HEK293 (cell line): ENCODE measurements around the gene CLPX.

Source experiments
- BCL6B ChIP-seq: fragments of 450-650 bp; formaldehyde crosslinking; IDR thresholded peaks from 2 replicates; pipeline ENCODE4 v1.5.1; 2017; ENCODE audit warnings: missing biosample characterization, missing genetic modification characterization
- HOXA7 ChIP-seq: sonication (generic); formaldehyde crosslinking; IDR thresholded peaks from 2 replicates; pipeline ENCODE4 v1.8.1; 2022; ENCODE audit warnings: missing genetic modification reagents, borderline replicate concordance
- HOXD13 ChIP-seq: sonication (generic); formaldehyde crosslinking; IDR thresholded peaks from 2 replicates; pipeline ENCODE4 v1.8.0; 2022; ENCODE audit warnings: missing genetic modification reagents, borderline replicate concordance
- KLF1 ChIP-seq: fragments of 450-650 bp; formaldehyde crosslinking; IDR thresholded peaks from 2 replicates; pipeline ENCODE4 v1.5.1; 2016; ENCODE audit warnings: missing biosample characterization, missing genetic modification characterization
- PBX3 ChIP-seq: sonication (generic); formaldehyde crosslinking; IDR thresholded peaks from 2 replicates; pipeline ENCODE4 v1.8.1; 2022; ENCODE audit warnings: mild to moderate bottlenecking, moderate library complexity, missing genetic modification reagents
- ZBTB21 ChIP-seq: fragments of 450-650 bp; formaldehyde crosslinking; IDR thresholded peaks from 2 replicates; pipeline ENCODE4 v1.5.1; 2017; ENCODE audit warnings: missing biosample characterization, missing genetic modification characterization
- ZBTB7A ChIP-seq: fragments of 450-650 bp; formaldehyde crosslinking; IDR thresholded peaks from 2 replicates; pipeline ENCODE4 v1.5.1; 2016; ENCODE audit warnings: low read depth, missing biosample characterization, missing genetic modification characterization
- ZBTB8A ChIP-seq: fragments of 450-650 bp; formaldehyde crosslinking; IDR thresholded peaks from 2 replicates; pipeline ENCODE4 v1.5.1; 2016; ENCODE audit warnings: missing biosample characterization, missing genetic modification characterization
- ZNF157 ChIP-seq: fragments of 450-650 bp; formaldehyde crosslinking; IDR thresholded peaks from 2 replicates; pipeline ENCODE4 v1.5.1; 2016; ENCODE audit warnings: missing biosample characterization, missing genetic modification characterization
- ZNF175 ChIP-seq: fragments of 450-650 bp; formaldehyde crosslinking; IDR thresholded peaks from 2 replicates; pipeline ENCODE4 v1.5.1; 2016; ENCODE audit warnings: missing biosample characterization, missing genetic modification characterization
- ZNF239 ChIP-seq: fragments of 450-650 bp; formaldehyde crosslinking; IDR thresholded peaks from 2 replicates; pipeline ENCODE4 v1.5.1; 2016; ENCODE audit warnings: missing biosample characterization, missing genetic modification characterization
- ZNF248 ChIP-seq: fragments of 450-650 bp; formaldehyde crosslinking; IDR thresholded peaks from 2 replicates; pipeline ENCODE4 v1.5.1; 2017; ENCODE audit warnings: missing biosample characterization, missing genetic modification characterization
- ZNF341 ChIP-seq: fragments of 450-650 bp; formaldehyde crosslinking; IDR thresholded peaks from 2 replicates; pipeline ENCODE4; 2016; ENCODE audit warnings: low read depth, missing biosample characterization, missing genetic modification characterization
- ZNF350 ChIP-seq: fragments of 450-650 bp; formaldehyde crosslinking; IDR thresholded peaks from 2 replicates; pipeline ENCODE4 v1.5.0; 2017; ENCODE audit warnings: missing biosample characterization, mild to moderate bottlenecking, missing genetic modification characterization
- ZNF366 ChIP-seq: fragments of 450-650 bp; formaldehyde crosslinking; conservative IDR thresholded peaks from 2 replicates; pipeline ENCODE4 v1.5.1; 2016; ENCODE audit warnings: missing biosample characterization, missing genetic modification characterization
- ZNF391 ChIP-seq: fragments of 450-650 bp; formaldehyde crosslinking; IDR thresholded peaks from 2 replicates; pipeline ENCODE4 v1.5.1; 2016; ENCODE audit warnings: low read depth, missing biosample characterization, missing genetic modification characterization, borderline replicate concordance
- ZNF510 ChIP-seq: fragments of 450-650 bp; formaldehyde crosslinking; IDR thresholded peaks from 2 replicates; pipeline ENCODE4 v1.5.1; 2018; ENCODE audit warnings: mild to moderate bottlenecking, missing genetic modification characterization, missing biosample characterization; ENCODE audit not compliant: insufficient replicate concordance
- ZNF624 ChIP-seq: fragments of 450-650 bp; formaldehyde crosslinking; IDR thresholded peaks from 2 replicates; pipeline ENCODE4 v1.5.1; 2017; ENCODE audit warnings: missing biosample characterization, missing genetic modification characterization
- ZNF664 ChIP-seq: fragments of 450-650 bp; formaldehyde crosslinking; IDR thresholded peaks from 2 replicates; pipeline ENCODE4 v1.5.1; 2016; ENCODE audit warnings: missing biosample characterization, missing genetic modification characterization
- ZNF670 ChIP-seq: fragments of 450-650 bp; formaldehyde crosslinking; IDR thresholded peaks from 2 replicates; pipeline ENCODE4 v1.5.1; 2016; ENCODE audit warnings: missing biosample characterization, missing genetic modification characterization, low read depth
- ZNF776 ChIP-seq: fragments of 450-650 bp; formaldehyde crosslinking; IDR thresholded peaks from 2 replicates; pipeline ENCODE4 v1.5.0; 2017; ENCODE audit warnings: missing biosample characterization, missing genetic modification characterization, borderline replicate concordance
- ZNF777 ChIP-seq: fragments of 450-650 bp; formaldehyde crosslinking; IDR thresholded peaks from 2 replicates; pipeline ENCODE4 v1.5.1; 2017; ENCODE audit warnings: missing biosample characterization, missing genetic modification characterization, borderline replicate concordance
- ZNF843 ChIP-seq: fragments of 450-650 bp; formaldehyde crosslinking; IDR thresholded peaks from 2 replicates; pipeline ENCODE4 v1.5.1; 2016; ENCODE audit warnings: missing biosample characterization, missing genetic modification characterization
- ZSCAN18 ChIP-seq: fragments of 450-650 bp; formaldehyde crosslinking; IDR thresholded peaks from 2 replicates; pipeline ENCODE4 v1.5.1; 2016; ENCODE audit warnings: missing biosample characterization, missing genetic modification characterization
- TF ChIP-seq, protein P1 (sequence below): fragments of 450-650 bp; formaldehyde crosslinking; IDR thresholded peaks from 2 replicates; pipeline ENCODE4 v1.5.1; 2016; ENCODE audit warnings: missing biosample characterization, missing genetic modification characterization
- TF ChIP-seq, protein P2 (sequence below): fragments of 450-650 bp; IDR thresholded peaks from 2 replicates; pipeline ENCODE4 v1.5.1; 2018; ENCODE audit warnings: missing biosample characterization, missing genetic modification characterization
- TF ChIP-seq, protein P3 (sequence below): fragments of 450-650 bp; formaldehyde crosslinking; conservative IDR thresholded peaks from 2 replicates; pipeline ENCODE4 v1.5.1; 2016; ENCODE audit warnings: low read depth, missing biosample characterization, missing genetic modification characterization

CLPX gene

GRCh38 chr15:65184868-65185717 lies at the start of gene CLPX (continued):
- TF ChIP-seq ZBTB8A = peak; percentile 97
- TF ChIP-seq ZNF391 (tag by site-specific recombination) = no peak
- TF ChIP-seq ZBTB7A = no peak
- no peak for TF ChIP-seq ZNF776 (tag by site-specific recombination)
- no peak for TF ChIP-seq ZNF670 (tag by site-specific recombination)
- no peak for TF ChIP-seq ZNF350 (tag by site-specific recombination)
- no peak for TF ChIP-seq ZNF157 (tag by site-specific recombination)
- TF ChIP-seq BCL6B (tag by site-specific recombination) = no peak
- no peak for TF ChIP-seq ZNF239 (tag by site-specific recombination)
- TF ChIP-seq ZBTB21 (tag by site-specific recombination) = no peak; the same call in 1 of the 2 replicates
- no peak for TF ChIP-seq PBX3
- TF ChIP-seq ZNF624 = no peak
- TF ChIP-seq HOXA7 = no peak
- no peak for TF ChIP-seq ZNF843 (tag by site-specific recombination)
- TF ChIP-seq, protein P1, sequence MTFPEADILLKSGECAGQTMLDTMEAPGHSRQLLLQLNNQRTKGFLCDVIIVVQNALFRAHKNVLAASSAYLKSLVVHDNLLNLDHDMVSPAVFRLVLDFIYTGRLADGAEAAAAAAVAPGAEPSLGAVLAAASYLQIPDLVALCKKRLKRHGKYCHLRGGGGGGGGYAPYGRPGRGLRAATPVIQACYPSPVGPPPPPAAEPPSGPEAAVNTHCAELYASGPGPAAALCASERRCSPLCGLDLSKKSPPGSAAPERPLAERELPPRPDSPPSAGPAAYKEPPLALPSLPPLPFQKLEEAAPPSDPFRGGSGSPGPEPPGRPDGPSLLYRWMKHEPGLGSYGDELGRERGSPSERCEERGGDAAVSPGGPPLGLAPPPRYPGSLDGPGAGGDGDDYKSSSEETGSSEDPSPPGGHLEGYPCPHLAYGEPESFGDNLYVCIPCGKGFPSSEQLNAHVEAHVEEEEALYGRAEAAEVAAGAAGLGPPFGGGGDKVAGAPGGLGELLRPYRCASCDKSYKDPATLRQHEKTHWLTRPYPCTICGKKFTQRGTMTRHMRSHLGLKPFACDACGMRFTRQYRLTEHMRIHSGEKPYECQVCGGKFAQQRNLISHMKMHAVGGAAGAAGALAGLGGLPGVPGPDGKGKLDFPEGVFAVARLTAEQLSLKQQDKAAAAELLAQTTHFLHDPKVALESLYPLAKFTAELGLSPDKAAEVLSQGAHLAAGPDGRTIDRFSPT (tag by site-specific recombination) = peak; percentile 78
- TF ChIP-seq ZNF664 = no peak
- TF ChIP-seq ZNF366 (tag by site-specific recombination) = no peak
- TF ChIP-seq ZNF777 (tag by site-specific recombination) = peak; percentile 40; the same call in 1 of the 2 replicates
- TF ChIP-seq, protein P2, sequence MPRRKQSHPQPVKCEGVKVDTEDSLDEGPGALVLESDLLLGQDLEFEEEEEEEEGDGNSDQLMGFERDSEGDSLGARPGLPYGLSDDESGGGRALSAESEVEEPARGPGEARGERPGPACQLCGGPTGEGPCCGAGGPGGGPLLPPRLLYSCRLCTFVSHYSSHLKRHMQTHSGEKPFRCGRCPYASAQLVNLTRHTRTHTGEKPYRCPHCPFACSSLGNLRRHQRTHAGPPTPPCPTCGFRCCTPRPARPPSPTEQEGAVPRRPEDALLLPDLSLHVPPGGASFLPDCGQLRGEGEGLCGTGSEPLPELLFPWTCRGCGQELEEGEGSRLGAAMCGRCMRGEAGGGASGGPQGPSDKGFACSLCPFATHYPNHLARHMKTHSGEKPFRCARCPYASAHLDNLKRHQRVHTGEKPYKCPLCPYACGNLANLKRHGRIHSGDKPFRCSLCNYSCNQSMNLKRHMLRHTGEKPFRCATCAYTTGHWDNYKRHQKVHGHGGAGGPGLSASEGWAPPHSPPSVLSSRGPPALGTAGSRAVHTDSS (tag by site-specific recombination) = no peak
- no peak; the same call in 1 of the 2 replicates for TF ChIP-seq KLF1 (tag by site-specific recombination)
- no peak for TF ChIP-seq HOXD13 (CRISPR knock-in tag)
- no peak for TF ChIP-seq ZSCAN18 (tag by site-specific recombination)
- TF ChIP-seq ZNF175 (tag by site-specific recombination) = no peak
- no peak for TF ChIP-seq ZNF248 (tag by site-specific recombination)
- TF ChIP-seq ZNF341 (tag by site-specific recombination) = peak; percentile 73
- TF ChIP-seq ZNF510 (tag by site-specific recombination) = no peak
- TF ChIP-seq, protein P3, sequence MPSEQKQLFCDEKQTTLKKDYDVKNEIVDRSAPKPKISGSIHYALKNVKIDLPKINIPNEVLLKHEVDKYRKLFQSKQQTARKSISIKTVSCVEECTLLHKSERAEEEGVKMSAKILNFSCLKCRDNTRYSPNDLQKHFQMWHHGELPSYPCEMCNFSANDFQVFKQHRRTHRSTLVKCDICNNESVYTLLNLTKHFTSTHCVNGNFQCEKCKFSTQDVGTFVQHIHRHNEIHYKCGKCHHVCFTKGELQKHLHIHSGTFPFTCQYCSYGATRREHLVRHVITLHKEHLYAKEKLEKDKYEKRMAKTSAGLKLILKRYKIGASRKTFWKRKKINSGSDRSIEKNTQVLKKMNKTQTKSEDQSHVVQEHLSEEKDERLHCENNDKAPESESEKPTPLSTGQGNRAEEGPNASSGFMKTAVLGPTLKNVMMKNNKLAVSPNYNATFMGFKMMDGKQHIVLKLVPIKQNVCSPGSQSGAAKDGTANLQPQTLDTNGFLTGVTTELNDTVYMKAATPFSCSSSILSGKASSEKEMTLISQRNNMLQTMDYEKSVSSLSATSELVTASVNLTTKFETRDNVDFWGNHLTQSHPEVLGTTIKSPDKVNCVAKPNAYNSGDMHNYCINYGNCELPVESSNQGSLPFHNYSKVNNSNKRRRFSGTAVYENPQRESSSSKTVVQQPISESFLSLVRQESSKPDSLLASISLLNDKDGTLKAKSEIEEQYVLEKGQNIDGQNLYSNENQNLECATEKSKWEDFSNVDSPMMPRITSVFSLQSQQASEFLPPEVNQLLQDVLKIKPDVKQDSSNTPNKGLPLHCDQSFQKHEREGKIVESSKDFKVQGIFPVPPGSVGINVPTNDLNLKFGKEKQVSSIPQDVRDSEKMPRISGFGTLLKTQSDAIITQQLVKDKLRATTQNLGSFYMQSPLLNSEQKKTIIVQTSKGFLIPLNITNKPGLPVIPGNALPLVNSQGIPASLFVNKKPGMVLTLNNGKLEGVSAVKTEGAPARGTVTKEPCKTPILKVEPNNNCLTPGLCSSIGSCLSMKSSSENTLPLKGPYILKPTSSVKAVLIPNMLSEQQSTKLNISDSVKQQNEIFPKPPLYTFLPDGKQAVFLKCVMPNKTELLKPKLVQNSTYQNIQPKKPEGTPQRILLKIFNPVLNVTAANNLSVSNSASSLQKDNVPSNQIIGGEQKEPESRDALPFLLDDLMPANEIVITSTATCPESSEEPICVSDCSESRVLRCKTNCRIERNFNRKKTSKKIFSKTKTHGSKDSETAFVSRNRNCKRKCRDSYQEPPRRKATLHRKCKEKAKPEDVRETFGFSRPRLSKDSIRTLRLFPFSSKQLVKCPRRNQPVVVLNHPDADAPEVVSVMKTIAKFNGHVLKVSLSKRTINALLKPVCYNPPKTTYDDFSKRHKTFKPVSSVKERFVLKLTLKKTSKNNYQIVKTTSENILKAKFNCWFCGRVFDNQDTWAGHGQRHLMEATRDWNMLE (tag by site-specific recombination) = peak; percentile 45; the same call in 1 of the 2 replicates
